H9 (cell line): ENCODE data around the gene DPM3. TPM values are rescaled to one million over a fixed set of nuclear protein-coding genes. Genes with fewer than 3 reads are reported as not detected.

Experiments used
- DNase-seq: peaks from one replicate; pipeline ENCODE4 v3.0.0-alpha.2; 2017
- H2AFZ ChIP-seq: one replicate; pipeline ENCODE4 v1.6.1; 2013; ENCODE audit warnings: mild to moderate bottlenecking, low read length, control low read depth, moderate library complexity
- H2AK5ac ChIP-seq: 2 replicates; pipeline ENCODE4 v1.6.1; 2013; ENCODE audit warnings: low read length, control low read depth, mixed read lengths; ENCODE audit not compliant: insufficient read length
- H2BK120ac ChIP-seq: one replicate; pipeline ENCODE4 v1.6.1; 2013; ENCODE audit warnings: low read depth, mild to moderate bottlenecking, low read length, control low read depth, inconsistent platforms; ENCODE audit not compliant: poor library complexity, severe bottlenecking
- H2BK12ac ChIP-seq: 2 replicates; pipeline ENCODE4 v1.6.1; 2013; ENCODE audit warnings: low read length, control low read depth, mixed read lengths, low read depth; ENCODE audit not compliant: insufficient read length
- H2BK15ac ChIP-seq: 2 replicates; pipeline ENCODE4 v1.6.1; 2013; ENCODE audit warnings: low read depth, low read length, control low read depth
- H2BK20ac ChIP-seq: one replicate; pipeline ENCODE4 v1.6.1; 2013; ENCODE audit warnings: low read depth, mild to moderate bottlenecking, low read length, control low read depth, inconsistent platforms; ENCODE audit not compliant: poor library complexity, severe bottlenecking
- H2BK5ac ChIP-seq: 2 replicates; pipeline ENCODE4 v1.6.1; 2013; ENCODE audit warnings: low read length, control low read depth, mixed read lengths; ENCODE audit not compliant: insufficient read length
- H3K14ac ChIP-seq: 2 replicates; pipeline ENCODE4 v1.6.1; 2013; ENCODE audit warnings: low read length, control low read depth; ENCODE audit not compliant: insufficient read depth
- H3K18ac ChIP-seq: 2 replicates; pipeline ENCODE4 v1.6.1; 2013; ENCODE audit warnings: low read depth, mild to moderate bottlenecking, mixed read lengths, low read length, control low read depth; ENCODE audit not compliant: insufficient read length
- H3K23ac ChIP-seq: 2 replicates; pipeline ENCODE4 v1.6.1; 2013; ENCODE audit warnings: low read length, control low read depth, mixed read lengths, low read depth; ENCODE audit not compliant: insufficient read length
- H3K23me2 ChIP-seq: 2 replicates; pipeline ENCODE4 v1.6.1; 2013; ENCODE audit warnings: low read depth, mild to moderate bottlenecking, mixed read lengths, low read length, control low read depth; ENCODE audit not compliant: insufficient read length, poor library complexity, severe bottlenecking
- H3K27ac ChIP-seq: 2 replicates; pipeline ENCODE4 v1.5.1; 2013; ENCODE audit warnings: low read length, control low read depth, mixed read lengths, low read depth; ENCODE audit not compliant: insufficient read length
- H3K27me3 ChIP-seq: 2 replicates; pipeline ENCODE4 v1.6.1; 2013; ENCODE audit warnings: low read length, control low read depth, inconsistent platforms; ENCODE audit not compliant: insufficient read depth
- H3K4ac ChIP-seq: 2 replicates; pipeline ENCODE4 v1.6.1; 2013; ENCODE audit warnings: low read depth, mild to moderate bottlenecking, control low read depth, inconsistent platforms, low read length, moderate library complexity
- H3K4me1 ChIP-seq: 2 replicates; pipeline ENCODE4 v1.6.1; 2013; ENCODE audit warnings: low read length, control low read depth, inconsistent platforms; ENCODE audit not compliant: insufficient read depth
- H3K4me2 ChIP-seq: 2 replicates; pipeline ENCODE4 v1.6.1; 2013; ENCODE audit warnings: low read length, control low read depth, mixed read lengths; ENCODE audit not compliant: insufficient read length, insufficient read depth
- H3K56ac ChIP-seq: 2 replicates; pipeline ENCODE4 v1.6.1; 2013; ENCODE audit warnings: low read depth, mild to moderate bottlenecking, mixed read lengths, low read length, control low read depth; ENCODE audit not compliant: insufficient read length
- H3K79me1 ChIP-seq: 2 replicates; pipeline ENCODE4 v1.6.1; 2013; ENCODE audit warnings: low read depth, mild to moderate bottlenecking, moderate library complexity, low read length, control low read depth, inconsistent platforms; ENCODE audit not compliant: insufficient read depth, poor library complexity, severe bottlenecking
- H3K79me2 ChIP-seq: 2 replicates; pipeline ENCODE4 v1.6.1; 2013; ENCODE audit warnings: low read length, control low read depth, inconsistent platforms; ENCODE audit not compliant: insufficient read depth
- H3K9ac ChIP-seq: 2 replicates; pipeline ENCODE4 v1.6.1; 2013; ENCODE audit warnings: low read length, control low read depth, mixed read lengths; ENCODE audit not compliant: insufficient read length; ENCODE audit errors: extremely low read depth
- H3K9me3 ChIP-seq: one replicate; pipeline ENCODE4 v1.6.1; 2013; ENCODE audit warnings: low read depth, low read length, inconsistent platforms; ENCODE audit not compliant: control insufficient read depth
- H3T11ph ChIP-seq: one replicate; pipeline ENCODE4 v1.6.1; 2013; ENCODE audit warnings: mild to moderate bottlenecking, low read length, control low read depth, inconsistent platforms
- H4K20me1 ChIP-seq: one replicate; pipeline ENCODE4 v1.6.1; 2013; ENCODE audit not compliant: control insufficient read depth, insufficient read length, insufficient read depth
- H4K5ac ChIP-seq: 2 replicates; pipeline ENCODE4 v1.6.1; 2013; ENCODE audit warnings: low read depth, mild to moderate bottlenecking, mixed read lengths, low read length, control low read depth; ENCODE audit not compliant: insufficient read length
- H4K8ac ChIP-seq: replicated peaks from 2 replicates; pipeline ENCODE4 v1.6.1; 2013; ENCODE audit warnings: low read length, control low read depth, mixed read lengths, low read depth; ENCODE audit not compliant: insufficient read length
- H4K91ac ChIP-seq: 2 replicates; pipeline ENCODE4 v1.6.1; 2013; ENCODE audit warnings: low read depth, mild to moderate bottlenecking, moderate library complexity, mixed read lengths, low read length, control low read depth; ENCODE audit not compliant: insufficient read length
- H3K27ac Mint-ChIP-seq, 3 experiments: 2 replicates in 2 of 3; 3 replicates in 1 of 3; pipeline ENCODE4 v1.8.0; 2020 to 2021; ENCODE audit warnings: mixed read lengths in 3 of 3, mild to moderate bottlenecking in 1 of 3, moderate library complexity in 1 of 3
- H3K27me3 Mint-ChIP-seq: 2 replicates; pipeline ENCODE4 v1.8.0; 2021; ENCODE audit warnings: low read depth, mild to moderate bottlenecking, moderate library complexity, mixed read lengths
- H3K36me3 Mint-ChIP-seq, 3 experiments: 2 replicates in 2 of 3; 3 replicates in 1 of 3; pipeline ENCODE4 v1.8.0; 2020 to 2021; ENCODE audit warnings: low read depth in 3 of 3, mixed read lengths in 3 of 3; ENCODE audit not compliant: insufficient read depth in 1 of 3
- H3K4me1 Mint-ChIP-seq, 2 experiments: 2 replicates each; pipeline ENCODE4 v1.8.0; 2020; ENCODE audit warnings: mixed read lengths in 2 of 2
- H3K4me3 Mint-ChIP-seq, 2 experiments: 2 replicates in 1 of 2; 3 replicates in 1 of 2; pipeline ENCODE4 v1.8.0; 2020 to 2021; ENCODE audit warnings: mild to moderate bottlenecking in 2 of 2, mixed read lengths in 2 of 2, moderate library complexity in 1 of 2
- H3K9me3 Mint-ChIP-seq, 2 experiments: 2 replicates in 1 of 2; 3 replicates in 1 of 2; pipeline ENCODE4 v1.8.0; 2020; ENCODE audit warnings: mild to moderate bottlenecking in 2 of 2, mixed read lengths in 2 of 2, moderate library complexity in 1 of 2
- CTCF ChIP-seq: fragments of 200-600 bp; sonication (generic); conservative IDR thresholded peaks from 3 replicates; pipeline ENCODE4 v1.8.0; 2021; ENCODE audit warnings: antibody characterized with exemption, mild to moderate bottlenecking
- WGBS: extraction: QIAGEN DNeasy Blood & Tissue Kit; methylation state at CpG from one replicate; pipeline ENCODE4 v1.1.7; 2013; ENCODE audit warnings: missing lambda C conversion rate, low lambda C conversion rate, mixed read lengths; ENCODE audit not compliant: insufficient read length; ENCODE audit errors: extremely low coverage; 5-methylcytosine and 5-hydroxymethylcytosine counted together
- total RNA-seq: library from RNA; stranded (reverse); gene quantifications from 2 replicates; pipeline ENCODE4 v1.2.1, GENCODE V29; 2021

DPM3 gene
- total RNA-seq, 1 experiment from 2014 or later: 48.5 TPM

- H4K5ac ChIP-seq: no peak overlapping the region
- no peak overlapping the region for H3K4ac ChIP-seq
- DNase-seq: no peak
- H3K23ac ChIP-seq: no peak overlapping the region
- Mint-ChIP-seq H3K36me3 (peaks cover 38 to 64% (median 57%) of the 10 kb centered on the region in 3 experiments), H3K27ac (peak overlapping the region in 1 of 3 experiments; percentile 39; a peak in 2 of 7 replicates), H3K9me3 (no peaks in the 10 kb centered on the region), H3K4me3 (no peak overlapping the region), H3K27me3 (no peaks in the 10 kb centered on the region; the same call in none of the 2 replicates), H3K4me1 (peaks cover 11 to 25% of the 10 kb centered on the region in 2 experiments)
- no peak overlapping the region for H3K9ac ChIP-seq
- H4K8ac ChIP-seq: no peak overlapping the region
- no peak overlapping the region for H3K27ac ChIP-seq
- no peak overlapping the region for H2AK5ac ChIP-seq
- no peaks in the 10 kb centered on the region for H3K9me3 ChIP-seq
- H2BK5ac ChIP-seq: no peak overlapping the region
- H2BK12ac ChIP-seq: no peak overlapping the region
- H3K27me3 ChIP-seq: no peaks in the 10 kb centered on the region
- H3K23me2 ChIP-seq: peaks cover 10% of the 10 kb centered on the region
- no peaks in the 10 kb centered on the region for H4K20me1 ChIP-seq
- no peak for TF ChIP-seq CTCF
- no peak overlapping the region for H2AFZ ChIP-seq
- H4K91ac ChIP-seq: no peak overlapping the region
- no peaks in the 10 kb centered on the region for H3K79me1 ChIP-seq
- no peaks in the 10 kb centered on the region for H3K4me1 ChIP-seq
- no peak overlapping the region for H2BK120ac ChIP-seq
- H3K79me2 ChIP-seq: no peaks in the 10 kb centered on the region
- H3K4me2 ChIP-seq: no peak overlapping the region
- no peak overlapping the region for H3T11ph ChIP-seq
- no peak overlapping the region for H3K18ac ChIP-seq
- H3K14ac ChIP-seq: no peak overlapping the region
- no peak overlapping the region for H2BK15ac ChIP-seq
- no peak overlapping the region for H2BK20ac ChIP-seq
- H3K56ac ChIP-seq: no peak overlapping the region
- WGBS: no CpG with 5 or more reads among the region's 30 CpGs
These were observed 38.2 kb upstream of the DPM3 start for GRCh38 chr1:155178441-155179111.
